ENCODE measurements around the gene WWOX. TPM values are rescaled to one million over a fixed set of nuclear protein-coding genes. Genes with fewer than 3 reads are reported as not detected.

Gene WWOX
- total and polyA plus RNA-seq, 2 of the 13 experiments (the other 11 are each of a cell fraction or from before 2014, with no cell fraction given): 9.1 to 37.4 TPM

- TF ChIP-seq ZNF678 (CRISPR knock-in tag; IDR thresholded peaks at IDR 0.05) (no peak), SP5 (CRISPR knock-in tag; IDR thresholded peaks at IDR 0.05; ENCODE audit: borderline replicate concordance, low read depth) (no peak), ZNF552 (CRISPR knock-in tag; IDR thresholded peaks at IDR 0.05; ENCODE audit: borderline replicate concordance) (no peak), ASH2L (IDR thresholded peaks at IDR 0.05; ENCODE audit: insufficient read length, low read depth, low read length) (no peak), ZNF263 (CRISPR knock-in tag; IDR thresholded peaks at IDR 0.05) (no peak), ETS1 (CRISPR knock-in tag; IDR thresholded peaks at IDR 0.05) (no peak), SNAI1 (CRISPR knock-in tag; IDR thresholded peaks at IDR 0.05; ENCODE audit: borderline replicate concordance) (no peak), ARID4A (CRISPR knock-in tag; IDR thresholded peaks at IDR 0.05; ENCODE audit: borderline replicate concordance) (no peak), AHDC1 (CRISPR knock-in tag; IDR thresholded peaks at IDR 0.05; ENCODE audit: borderline replicate concordance) (no peak), ZNF841 (CRISPR knock-in tag; IDR thresholded peaks at IDR 0.05; ENCODE audit: borderline replicate concordance) (no peak), KLF16 (CRISPR knock-in tag; IDR thresholded peaks at IDR 0.05) (0 out of 4 replicates have a peak, but pooled peaks of 1 of the 2 experiments have one; percentile 24), ZEB1 (IDR thresholded peaks at IDR 0.05; ENCODE audit: insufficient replicate concordance, low read depth) (no peak), ZNF44 (CRISPR knock-in tag; IDR thresholded peaks at IDR 0.05) (no peak), ZNF260 (CRISPR knock-in tag; IDR thresholded peaks at IDR 0.05; ENCODE audit: borderline replicate concordance, low read depth) (no peak), TFAP4 (IDR thresholded peaks at IDR 0.05; ENCODE audit: borderline replicate concordance, low read depth) (0 out of 2 replicates have a peak, but pooled peaks have one; percentile 33), ZNF143 (CRISPR knock-in tag; IDR thresholded peaks at IDR 0.05) (no peak)
Measured at GRCh38 chr16:78292844-78293380, 193.5 kb downstream of the WWOX start (continued).
